ENCODE results near the gene GARIN6. TPM values are rescaled to one million over a fixed set of nuclear protein-coding genes. Genes with fewer than 3 reads are reported as not detected.

Gene GARIN6
- total RNA-seq, 1 experiment from 2014 or later = not detected

- no peaks in the 10 kb centered on the region for H3K36me3 ChIP-seq
- no peak for DNase-seq
- no peaks in the 10 kb centered on the region; the same call in 1 of the 2 replicates for H3K27me3 ChIP-seq
- no peaks in the 10 kb centered on the region for H3K9me3 ChIP-seq
- H3K4me3 ChIP-seq = no peak overlapping the region
These were observed 38.6 kb downstream of the GARIN6 start for GRCh38 chr12:99686142-99686541.

- no peak overlapping the region for H3K4me3 ChIP-seq
- H3K9me3 ChIP-seq = no peaks in the 10 kb centered on the region
- no peaks in the 10 kb centered on the region for H3K27me3 ChIP-seq
- H3K36me3 ChIP-seq = no peaks in the 10 kb centered on the region
- DNase-seq = no peak
These were observed 47.5 kb downstream of the GARIN6 start for GRCh38 chr12:99695050-99695449.
